Endothelial cell (in vitro differentiated cells): ENCODE results near the gene BTBD2. TPM values are rescaled to one million over a fixed set of nuclear protein-coding genes. Genes with fewer than 3 reads are reported as not detected.

Experiments
- DNase-seq: peaks from one replicate; pipeline ENCODE4 v3.0.0; 2021; ENCODE audit warnings: low spot score
- H3K27ac Mint-ChIP-seq: one replicate; pipeline ENCODE4 v1.8.0; 2021; ENCODE audit warnings: mixed read lengths, inconsistent platforms; ENCODE audit not compliant: unreplicated experiment
- H3K27me3 Mint-ChIP-seq: one replicate; pipeline ENCODE4 v1.8.0; 2021; ENCODE audit warnings: mild to moderate bottlenecking, moderate library complexity, mixed read lengths, inconsistent platforms; ENCODE audit not compliant: unreplicated experiment
- H3K36me3 Mint-ChIP-seq: one replicate; pipeline ENCODE4 v1.8.0; 2021; ENCODE audit warnings: mild to moderate bottlenecking, low read depth, mixed read lengths, inconsistent platforms; ENCODE audit not compliant: unreplicated experiment
- H3K4me1 Mint-ChIP-seq: one replicate; pipeline ENCODE4 v1.8.0; 2021; ENCODE audit warnings: mild to moderate bottlenecking, mixed read lengths, inconsistent platforms; ENCODE audit not compliant: unreplicated experiment
- H3K4me3 Mint-ChIP-seq: one replicate; pipeline ENCODE4 v1.8.0; 2021; ENCODE audit warnings: mild to moderate bottlenecking, mixed read lengths, inconsistent platforms; ENCODE audit not compliant: unreplicated experiment
- H3K9me3 Mint-ChIP-seq: one replicate; pipeline ENCODE4 v1.8.0; 2021; ENCODE audit warnings: mixed read lengths, inconsistent platforms; ENCODE audit not compliant: unreplicated experiment
- total RNA-seq: library from RNA; stranded (reverse); fragmentation: NEBNext Ultra II Directional; extraction: Animal tissue kit (Norgen Biotek cat#: 25700); gene quantifications from one replicate; pipeline ENCODE4 v1.2.1, GENCODE V29; 2021; ENCODE audit not compliant: unreplicated experiment
- TF ChIP-seq, protein P1 (sequence below): fragments of 200-600 bp; sonication (generic); IDR thresholded peaks from one replicate; pipeline ENCODE4 v1.5.0; 2021; ENCODE audit warnings: antibody characterized with exemption; ENCODE audit not compliant: unreplicated experiment

The BTBD2 gene
- total RNA-seq, 1 donor from 2014 or later = 80.5 TPM

- peaks cover 4% of the 10 kb centered on the region for H3K36me3 Mint-ChIP-seq
- no peaks in the 10 kb centered on the region for H3K9me3 Mint-ChIP-seq
- H3K27ac Mint-ChIP-seq = no peak overlapping the region
- H3K27me3 Mint-ChIP-seq = peaks cover 7% of the 10 kb centered on the region
- TF ChIP-seq, protein P1, sequence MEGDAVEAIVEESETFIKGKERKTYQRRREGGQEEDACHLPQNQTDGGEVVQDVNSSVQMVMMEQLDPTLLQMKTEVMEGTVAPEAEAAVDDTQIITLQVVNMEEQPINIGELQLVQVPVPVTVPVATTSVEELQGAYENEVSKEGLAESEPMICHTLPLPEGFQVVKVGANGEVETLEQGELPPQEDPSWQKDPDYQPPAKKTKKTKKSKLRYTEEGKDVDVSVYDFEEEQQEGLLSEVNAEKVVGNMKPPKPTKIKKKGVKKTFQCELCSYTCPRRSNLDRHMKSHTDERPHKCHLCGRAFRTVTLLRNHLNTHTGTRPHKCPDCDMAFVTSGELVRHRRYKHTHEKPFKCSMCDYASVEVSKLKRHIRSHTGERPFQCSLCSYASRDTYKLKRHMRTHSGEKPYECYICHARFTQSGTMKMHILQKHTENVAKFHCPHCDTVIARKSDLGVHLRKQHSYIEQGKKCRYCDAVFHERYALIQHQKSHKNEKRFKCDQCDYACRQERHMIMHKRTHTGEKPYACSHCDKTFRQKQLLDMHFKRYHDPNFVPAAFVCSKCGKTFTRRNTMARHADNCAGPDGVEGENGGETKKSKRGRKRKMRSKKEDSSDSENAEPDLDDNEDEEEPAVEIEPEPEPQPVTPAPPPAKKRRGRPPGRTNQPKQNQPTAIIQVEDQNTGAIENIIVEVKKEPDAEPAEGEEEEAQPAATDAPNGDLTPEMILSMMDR = no peak
- DNase-seq = peak; percentile 99
- peaks cover 5% of the 10 kb centered on the region for H3K4me1 Mint-ChIP-seq
- H3K4me3 Mint-ChIP-seq = no peak overlapping the region
Observed at GRCh38 chr19:2041683-2042484, 26.4 kb upstream of the BTBD2 start.

- Mint-ChIP-seq H3K9me3 (no peaks in the 10 kb centered on the region), H3K27me3 (peaks cover 7% of the 10 kb centered on the region), H3K4me1 (peaks cover 5% of the 10 kb centered on the region), H3K36me3 (peaks cover 4% of the 10 kb centered on the region), H3K27ac (no peak overlapping the region), H3K4me3 (no peak overlapping the region)
- DNase-seq = no peak
- TF ChIP-seq, protein P1 = no peak
Observed at GRCh38 chr19:2041433-2041682, 25.8 kb upstream of the BTBD2 start.

- peaks cover 7% of the 10 kb centered on the region for H3K27me3 Mint-ChIP-seq
- H3K4me3 Mint-ChIP-seq = no peak overlapping the region
Observed at GRCh38 chr19:2040647-2041432, 25.3 kb upstream of the BTBD2 start.

GRCh38 chr19:2039959-2040646, 24.6 kb upstream of the BTBD2 start:
- Mint-ChIP-seq H3K4me1 (peaks cover 5% of the 10 kb centered on the region), H3K27ac (no peak overlapping the region), H3K36me3 (peaks cover 4% of the 10 kb centered on the region), H3K27me3 (peaks cover 7% of the 10 kb centered on the region), H3K9me3 (no peaks in the 10 kb centered on the region), H3K4me3 (no peak overlapping the region)
- no peak for DNase-seq
- TF ChIP-seq, protein P1 = no peak

More at GRCh38 chr19:2040647-2041432, 25.3 kb upstream of the BTBD2 start:
- Mint-ChIP-seq H3K27ac (no peak overlapping the region), H3K9me3 (no peaks in the 10 kb centered on the region), H3K4me1 (peaks cover 5% of the 10 kb centered on the region), H3K36me3 (peaks cover 4% of the 10 kb centered on the region)
- TF ChIP-seq, protein P1 = no peak
- DNase-seq = no peak
